B cell (primary cell): ENCODE results near the gene ITGB1BP1.

Source experiments
- CTCF ChIP-seq: fragments of 200-600 bp; IDR thresholded peaks from one replicate; pipeline ENCODE4 v1.8.0; 2022; ENCODE audit warnings: antibody characterized with exemption, mild to moderate bottlenecking
- EZH2 ChIP-seq: IDR thresholded peaks from 2 replicates; pipeline ENCODE4 v1.6.1; 2012; ENCODE audit warnings: borderline replicate concordance, low read depth, mild to moderate bottlenecking, moderate library complexity, low read length; ENCODE audit not compliant: insufficient read depth, poor library complexity, severe bottlenecking

- TF ChIP-seq CTCF (no peak), EZH2 (no peak)
These were observed 2.8 kb downstream of the ITGB1BP1 start for GRCh38 chr2:9420495-9420894.
